HG02763 (cell line): ENCODE measurements around the gene FAF1.
A peak's percentile ranks its signal among the peaks of the same experiment; 100 is the strongest.
"Not testable (repeated sequence)": the region's sequence is repeated elsewhere in the genome, so short reads cannot be mapped to it uniquely, and the experiment has no call there.

Source experiments
- ATAC-seq: cut with Tn5 transposase; IDR thresholded peaks from one replicate; pipeline ENCODE4 v1.9.1; 2021; ENCODE audit warnings: mild to moderate bottlenecking, moderate library complexity; ENCODE audit not compliant: unreplicated experiment

Gene FAF1

GRCh38 chr1:50787266-50787665 lies 172.8 kb downstream of the FAF1 start:
- no peak for ATAC-seq

DNA sequence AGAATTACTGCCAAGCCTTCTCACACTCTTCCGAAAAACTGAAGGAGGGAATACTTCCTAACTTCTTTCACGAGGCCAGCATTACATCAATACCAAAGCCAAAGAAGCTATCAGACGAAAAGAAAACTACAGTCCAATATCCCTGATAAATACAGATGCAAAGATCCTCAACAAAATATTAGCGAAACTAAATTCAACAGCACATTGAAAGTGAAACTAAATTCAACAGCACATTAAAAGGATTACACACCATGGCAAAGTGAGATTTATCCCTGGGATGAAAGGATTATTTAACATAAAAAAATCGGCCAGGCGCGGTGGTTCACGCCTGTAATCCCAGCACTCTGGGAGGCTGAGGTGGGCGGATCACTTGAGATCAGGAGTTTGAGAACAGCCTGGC lies 176.8 kb downstream of the FAF1 start:
- ATAC-seq: no peak

GRCh38 chr1:50780797-50781196 lies 179.3 kb downstream of the FAF1 start:
- ATAC-seq: no peak

DNA sequence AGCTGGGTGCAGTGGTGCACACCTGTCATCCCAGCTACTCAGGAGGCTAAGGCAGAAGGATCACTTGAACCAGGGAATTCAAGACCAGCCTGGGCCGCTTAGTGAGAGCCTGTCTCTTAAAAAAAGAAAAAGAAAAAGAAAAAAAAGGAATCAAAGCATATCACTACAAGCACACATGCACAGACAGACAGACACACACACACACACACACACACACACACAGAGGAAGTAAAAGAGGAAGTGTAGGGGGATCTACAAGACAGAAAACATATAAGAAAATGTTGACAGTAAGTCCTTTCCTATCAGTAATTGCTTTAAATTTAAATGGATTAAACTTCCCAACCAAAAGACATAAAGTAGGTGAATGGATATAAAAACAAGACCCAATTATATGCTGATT lies 180.3 kb downstream of the FAF1 start:
- ATAC-seq: no peak

DNA sequence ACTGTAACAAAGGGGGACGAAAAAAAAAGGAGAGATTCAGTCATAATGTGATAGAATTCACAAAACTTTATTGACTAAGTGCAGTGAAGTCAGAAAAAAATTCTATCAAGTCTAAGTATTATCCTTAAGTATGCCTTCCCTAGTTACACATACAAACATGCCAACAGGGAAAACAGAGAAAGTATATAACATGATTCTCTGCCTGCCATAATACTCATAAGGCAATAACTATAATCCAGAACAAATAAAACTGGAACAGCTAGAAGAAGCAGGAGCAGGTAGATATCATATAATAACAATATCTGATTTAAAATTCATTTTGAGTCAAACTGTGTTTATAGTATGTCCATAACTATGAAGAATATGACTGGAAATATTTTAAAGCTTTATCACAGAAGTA lies 184.3 kb downstream of the FAF1 start:
- no peak for ATAC-seq

GRCh38 chr1:50774759-50775351 lies 185.2 kb downstream of the FAF1 start:
- no peak for ATAC-seq

DNA sequence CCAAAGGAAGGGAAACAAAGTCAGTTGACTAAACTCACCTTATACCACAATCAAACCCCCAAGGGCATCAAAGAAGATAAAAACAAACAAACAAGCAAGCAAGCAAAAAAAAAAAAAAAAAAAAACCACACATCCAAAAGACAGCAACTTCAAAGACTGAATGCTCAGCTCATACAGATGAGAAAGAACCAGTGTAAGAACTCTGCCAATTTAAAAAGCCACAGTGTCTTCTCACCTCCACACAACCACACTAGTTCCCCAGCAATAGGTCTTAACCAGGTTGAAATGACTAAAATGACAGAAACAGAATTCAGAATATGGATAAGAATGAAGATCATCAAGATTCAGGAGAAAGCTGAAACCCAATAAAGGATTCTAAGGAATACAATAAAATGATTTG lies 193.4 kb downstream of the FAF1 start:
- no peak for ATAC-seq

DNA sequence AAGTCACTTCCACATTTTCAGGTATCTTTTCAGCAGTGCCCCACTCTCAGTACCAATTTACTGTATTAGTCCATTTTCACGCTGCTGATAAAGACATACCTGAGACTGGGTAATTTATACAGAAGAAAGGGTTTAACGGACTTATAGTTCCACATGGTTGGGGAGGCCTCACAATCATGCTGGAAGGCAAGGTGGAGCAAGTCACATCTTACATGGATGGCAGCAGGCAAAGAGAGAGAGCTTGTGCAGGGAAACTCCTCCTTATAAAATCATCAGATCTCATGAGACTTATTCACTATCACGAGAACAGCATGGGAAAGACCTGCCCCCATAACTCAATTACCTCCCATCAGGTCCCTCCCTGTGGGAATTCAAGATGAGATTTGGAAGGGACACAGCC lies 203.5 kb downstream of the FAF1 start:
- not testable (repeated sequence) for ATAC-seq

GRCh38 chr1:50754764-50755163 lies 205.3 kb downstream of the FAF1 start:
- ATAC-seq: not testable (repeated sequence)

DNA sequence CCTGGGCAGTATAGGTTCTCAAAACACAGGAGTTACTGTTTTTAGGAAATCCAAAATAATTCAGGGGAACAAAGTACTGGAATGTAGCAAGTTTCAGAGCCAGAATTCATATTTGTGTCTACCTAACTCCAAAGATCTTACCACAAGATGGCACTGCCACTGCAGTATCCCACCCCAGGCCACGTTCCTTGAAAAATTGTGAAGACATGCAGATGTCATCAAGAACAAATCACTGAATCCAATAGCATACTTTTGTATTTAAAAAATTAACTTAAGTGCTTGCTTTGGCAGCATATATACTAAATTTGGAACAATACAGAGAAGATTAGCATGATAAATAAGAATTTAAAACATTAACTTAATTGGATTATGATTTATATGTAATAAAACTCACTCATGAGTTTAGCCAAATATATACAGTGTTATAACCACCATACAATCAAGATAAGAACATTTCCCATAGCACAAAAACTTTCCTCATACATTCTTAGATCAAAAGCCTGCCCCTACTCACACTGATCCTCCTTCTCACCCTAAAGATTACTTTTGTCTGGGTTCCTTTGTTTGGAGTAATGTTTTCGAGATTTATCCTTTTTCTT lies 209.9 kb downstream of the FAF1 start:
- no peak for ATAC-seq

GRCh38 chr1:50747394-50747793 lies 212.7 kb downstream of the FAF1 start:
- no peak for ATAC-seq

- ATAC-seq: no peak
Measured at GRCh38 chr1:50742523-50742922, 217.5 kb downstream of the FAF1 start.

GRCh38 chr1:50739125-50739524 lies 220.9 kb downstream of the FAF1 start:
- no peak for ATAC-seq

GRCh38 chr1:50735443-50735842 lies 224.6 kb downstream of the FAF1 start:
- no peak for ATAC-seq

DNA sequence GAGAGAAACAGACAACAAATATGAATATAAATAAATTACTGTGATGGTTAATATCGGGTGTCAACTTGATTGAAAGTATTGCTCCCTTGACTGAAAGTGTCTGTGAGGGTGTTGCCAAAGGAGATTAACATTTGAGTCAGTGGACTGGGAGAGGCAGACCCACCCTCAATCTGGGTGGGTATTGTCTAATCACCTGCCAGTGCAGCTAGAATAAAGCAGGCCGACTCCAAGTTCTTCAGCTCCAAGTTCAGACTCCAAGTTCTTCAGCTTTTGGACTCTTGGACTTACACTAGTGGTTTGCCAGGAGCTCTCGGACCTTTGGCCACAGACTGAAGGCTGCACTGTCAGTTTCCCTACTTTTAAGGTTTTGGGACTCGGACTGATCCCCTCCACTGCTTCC lies 232.5 kb downstream of the FAF1 start:
- ATAC-seq: not testable (repeated sequence)

DNA sequence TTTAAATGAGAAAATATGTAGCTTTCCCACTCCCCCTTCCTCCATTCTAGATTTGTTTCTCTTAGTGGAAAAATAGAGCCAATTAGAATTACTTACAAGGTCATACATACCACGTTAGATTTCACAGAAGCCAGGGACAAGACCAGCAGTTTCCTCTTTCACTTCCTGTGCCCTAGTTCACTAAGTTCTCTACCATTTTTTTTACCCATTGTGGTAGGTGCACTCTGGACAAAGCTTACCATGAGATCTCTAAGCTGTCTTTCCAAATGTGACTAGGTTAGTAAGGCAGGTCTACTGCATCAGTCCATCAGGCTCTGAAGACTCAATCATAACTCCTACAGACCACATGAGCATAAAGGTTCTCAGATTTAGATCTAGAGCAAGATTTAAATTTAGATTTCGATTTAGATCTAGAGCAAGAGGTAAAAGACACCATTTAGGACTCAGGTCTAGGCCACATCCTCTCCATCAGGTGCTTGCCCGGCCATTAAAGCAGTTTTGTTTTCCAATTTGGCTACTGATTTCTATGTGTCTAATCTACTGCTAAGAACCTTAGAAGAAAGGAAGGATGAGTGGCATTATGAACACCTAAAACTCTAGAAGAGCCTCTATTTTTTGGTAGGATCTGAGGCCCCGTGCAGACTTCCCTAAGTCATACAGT lies 235.3 kb downstream of the FAF1 start:
- ATAC-seq: peak; percentile 57

GRCh38 chr1:50720457-50721053 lies 239.5 kb downstream of the FAF1 start:
- ATAC-seq: no peak

DNA sequence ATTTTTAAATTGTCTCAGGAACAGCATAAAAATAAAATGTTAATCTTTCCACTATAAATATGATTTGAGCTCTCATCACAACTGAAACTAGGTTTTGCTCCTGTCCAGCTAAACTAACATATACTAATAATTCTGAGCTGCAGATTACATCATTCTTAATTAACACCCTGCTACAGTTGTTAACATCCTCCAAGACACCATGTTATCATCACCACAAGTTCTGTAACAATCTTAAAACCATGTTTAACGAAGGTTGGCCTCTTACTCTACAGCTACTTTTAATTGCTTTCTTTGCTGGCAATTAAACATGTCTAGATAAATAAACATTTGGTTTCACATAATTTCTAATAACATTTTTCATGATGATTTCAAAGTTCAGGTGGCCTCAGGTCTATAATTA lies 240.9 kb downstream of the FAF1 start:
- no peak for ATAC-seq

DNA sequence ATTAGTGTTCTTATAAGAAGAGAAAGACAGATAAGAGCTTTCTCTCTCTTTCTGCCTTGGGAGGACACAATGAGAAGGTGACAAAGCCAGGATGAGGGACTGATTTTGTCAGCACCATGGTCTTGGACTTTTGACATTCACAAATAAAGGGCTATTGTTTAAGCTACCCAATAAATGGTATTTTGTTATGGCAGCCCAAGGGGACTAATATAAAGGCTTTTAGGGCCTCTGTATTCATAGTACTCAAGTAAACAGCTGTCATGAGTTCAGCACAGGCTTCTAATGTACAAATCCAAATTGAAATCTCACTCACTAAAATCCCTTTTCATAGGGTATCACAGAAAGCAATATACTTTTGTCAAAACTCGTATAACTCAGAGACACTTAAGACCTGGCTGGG lies 242.7 kb downstream of the FAF1 start:
- ATAC-seq: no peak

GRCh38 chr1:50716455-50716854 lies 243.6 kb downstream of the FAF1 start:
- ATAC-seq: not testable (repeated sequence)

- ATAC-seq: no peak
Measured at GRCh38 chr1:50710099-50710498, 250.0 kb downstream of the FAF1 start.

- no peak for ATAC-seq
Measured at GRCh38 chr1:50707824-50708223, 252.2 kb downstream of the FAF1 start.
